IPS-18c (cell line): Measurements from ENCODE around the gene PGAP6.

Source experiments
- H3K4me3 ChIP-seq: 2 replicates; pipeline ENCODE4 v1.7.0; 2013; ENCODE audit warnings: low read depth, mild to moderate bottlenecking, low read length, moderate library complexity; ENCODE audit not compliant: insufficient read depth
- H3K9me3 ChIP-seq: one replicate; pipeline ENCODE4 v1.6.1; 2013; ENCODE audit warnings: mild to moderate bottlenecking, low read length, moderate library complexity; ENCODE audit not compliant: control insufficient read depth, insufficient read depth

Gene PGAP6

DNA sequence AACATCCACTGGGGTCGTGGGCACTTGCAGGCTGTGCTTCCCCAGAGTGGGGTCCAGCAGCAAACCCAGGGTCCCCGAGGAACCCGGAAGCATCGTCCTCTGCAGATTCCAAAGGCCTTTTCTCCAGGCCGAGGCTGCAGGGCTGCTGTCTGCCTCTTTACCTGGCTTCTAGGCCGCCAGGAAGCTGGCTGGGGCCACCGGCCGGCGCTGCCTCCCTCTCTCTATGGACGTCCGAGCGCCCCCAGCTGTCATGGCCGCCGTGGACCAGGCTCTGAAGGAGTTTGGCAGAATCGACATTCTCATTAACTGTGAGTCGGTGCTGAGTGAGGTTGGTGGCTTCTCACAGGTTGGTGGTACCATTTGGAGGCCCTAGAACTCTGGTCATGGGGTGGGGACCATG, 25.5 kb upstream of the PGAP6 start:
- Histone ChIP-seq H3K4me3 (no peak overlapping the region), H3K9me3 (no peaks in the 10 kb centered on the region)

- H3K9me3 ChIP-seq, result no peaks in the 10 kb centered on the region
- no peak overlapping the region for H3K4me3 ChIP-seq
These were observed 24.0 kb upstream of the PGAP6 start for GRCh38 chr16:405548-406506.

GRCh38 chr16:404971-405486, 23.3 kb upstream of the PGAP6 start:
- Histone ChIP-seq H3K9me3 (no peaks in the 10 kb centered on the region), H3K4me3 (no peak overlapping the region)

DNA sequence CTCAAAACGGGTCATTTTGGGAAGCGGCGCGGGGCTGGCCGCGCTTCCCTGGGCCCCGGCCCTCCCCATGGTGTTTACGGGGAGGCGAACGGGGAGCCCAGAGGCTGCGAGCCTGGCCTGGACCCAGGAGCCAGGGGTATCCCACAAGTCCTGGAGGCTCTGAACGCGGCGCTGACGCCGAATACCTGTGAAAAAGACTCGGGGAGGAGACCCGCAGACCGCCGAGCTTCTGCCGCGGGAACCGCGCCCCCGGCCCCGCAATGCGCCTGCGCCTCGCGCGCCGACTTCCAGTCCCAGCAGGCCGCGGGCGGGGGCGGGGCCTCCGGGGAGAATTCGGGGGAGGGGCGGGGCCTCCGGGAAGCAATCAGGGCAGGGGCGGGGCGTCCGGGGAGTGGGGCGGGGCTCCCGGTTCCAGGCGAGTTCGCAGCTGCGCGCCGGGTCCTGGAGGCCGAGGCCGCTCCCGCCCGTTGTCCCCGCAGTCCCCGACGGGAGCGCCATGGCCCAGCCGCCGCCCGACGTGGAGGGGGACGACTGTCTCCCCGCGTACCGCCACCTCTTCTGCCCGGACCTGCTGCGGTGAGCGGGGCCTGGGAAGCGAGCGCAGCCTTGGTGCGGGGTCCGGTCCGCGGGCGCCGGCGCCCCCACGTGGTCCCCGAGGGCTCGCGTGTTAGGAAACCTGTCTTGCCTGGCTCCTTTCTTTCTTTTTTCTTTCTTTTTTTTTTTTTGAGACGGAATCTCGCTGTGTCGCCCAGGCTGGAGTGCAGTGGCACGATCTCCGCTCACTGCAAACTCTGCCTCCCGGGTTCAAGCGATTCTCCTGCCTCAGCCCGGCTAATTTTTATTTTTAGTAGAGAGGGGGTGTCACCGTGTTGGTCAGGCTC, 19.9 kb upstream of the PGAP6 start, which contains the start of gene DECR2:
Gene DECR2 (plus strand): TSS at position 418 of the 881 bp plus-strand sequence. CDS start 79 bp downstream, at position 497.
- Histone ChIP-seq H3K9me3 (no peaks in the 10 kb centered on the region), H3K4me3 (peak within 1 kb of the TSS; percentile 85)

DNA sequence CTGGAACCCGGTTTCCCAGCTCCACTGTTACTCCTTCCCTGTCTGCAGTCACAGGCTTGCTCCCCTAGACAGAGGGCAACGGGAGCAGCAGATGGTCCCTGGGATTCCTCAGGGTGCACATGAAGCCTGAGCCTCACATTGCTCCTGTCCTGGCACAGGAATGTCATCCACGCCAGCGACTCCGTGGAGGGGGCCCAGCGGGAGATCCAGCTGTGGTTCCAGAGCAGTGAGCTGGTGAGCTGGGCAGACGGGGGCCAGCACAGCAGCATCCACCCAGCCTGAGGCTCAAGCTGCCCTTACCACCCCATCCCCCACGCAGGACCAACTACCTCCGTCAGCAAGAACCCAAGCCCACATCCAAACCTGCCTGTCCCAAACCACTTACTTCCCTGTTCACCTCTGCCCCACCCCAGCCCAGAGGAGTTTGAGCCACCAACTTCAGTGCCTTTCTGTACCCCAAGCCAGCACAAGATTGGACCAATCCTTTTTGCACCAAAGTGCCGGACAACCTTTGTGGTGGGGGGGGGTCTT, 18.3 kb upstream of the PGAP6 start:
- 0 out of 2 replicates have a peak overlapping the region, but pooled peaks have one; percentile 9 for H3K4me3 ChIP-seq
- no peaks in the 10 kb centered on the region for H3K9me3 ChIP-seq

- no peak overlapping the region for H3K4me3 ChIP-seq
- H3K9me3 ChIP-seq, result no peaks in the 10 kb centered on the region
These were observed 17.7 kb upstream of the PGAP6 start for GRCh38 chr16:399340-400019.

DNA sequence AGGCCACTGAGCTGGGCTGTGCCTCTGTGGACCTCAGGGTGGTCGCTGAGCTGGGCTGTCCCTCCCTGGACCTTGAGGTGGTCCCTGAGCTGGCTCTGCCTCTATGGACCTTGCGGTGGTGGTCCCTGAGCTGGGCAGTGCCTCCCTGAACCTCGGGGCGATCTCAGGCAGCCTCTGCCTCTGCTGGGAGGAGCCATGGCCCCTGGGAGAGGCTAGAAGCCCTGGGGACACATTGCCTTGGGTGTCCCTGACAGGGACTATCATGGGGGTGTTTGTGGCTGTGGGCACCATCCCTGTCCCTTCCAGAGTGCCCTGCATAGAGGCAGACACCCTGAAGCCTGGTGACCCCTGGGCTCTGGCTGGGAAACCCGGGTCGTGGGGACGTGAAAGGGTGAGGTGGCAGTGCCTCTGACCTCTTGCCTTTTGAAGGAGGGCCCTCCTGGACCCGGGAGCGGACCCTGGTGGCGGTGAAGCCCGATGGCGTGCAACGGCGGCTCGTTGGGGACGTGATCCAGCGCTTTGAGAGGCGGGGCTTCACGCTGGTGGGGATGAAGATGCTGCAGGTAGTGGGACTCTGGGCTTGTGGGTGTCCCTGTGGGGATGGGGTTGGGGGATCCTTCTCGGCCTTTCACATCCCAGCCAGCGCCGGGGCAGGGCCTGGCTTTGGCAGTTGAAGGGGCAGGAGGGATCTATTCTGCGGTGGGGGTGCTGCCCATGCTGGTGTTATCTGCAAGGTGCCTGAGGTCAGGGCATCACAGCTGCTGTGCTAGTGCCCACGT, 17.0 kb upstream of the PGAP6 start:
- Histone ChIP-seq H3K4me3 (no peak overlapping the region; the same call in 1 of the 2 replicates), H3K9me3 (no peaks in the 10 kb centered on the region)

- no peaks in the 10 kb centered on the region for H3K9me3 ChIP-seq
- H3K4me3 ChIP-seq, result peak overlapping the region; percentile 42
These were observed 16.1 kb upstream of the PGAP6 start for GRCh38 chr16:397736-398332.

DNA sequence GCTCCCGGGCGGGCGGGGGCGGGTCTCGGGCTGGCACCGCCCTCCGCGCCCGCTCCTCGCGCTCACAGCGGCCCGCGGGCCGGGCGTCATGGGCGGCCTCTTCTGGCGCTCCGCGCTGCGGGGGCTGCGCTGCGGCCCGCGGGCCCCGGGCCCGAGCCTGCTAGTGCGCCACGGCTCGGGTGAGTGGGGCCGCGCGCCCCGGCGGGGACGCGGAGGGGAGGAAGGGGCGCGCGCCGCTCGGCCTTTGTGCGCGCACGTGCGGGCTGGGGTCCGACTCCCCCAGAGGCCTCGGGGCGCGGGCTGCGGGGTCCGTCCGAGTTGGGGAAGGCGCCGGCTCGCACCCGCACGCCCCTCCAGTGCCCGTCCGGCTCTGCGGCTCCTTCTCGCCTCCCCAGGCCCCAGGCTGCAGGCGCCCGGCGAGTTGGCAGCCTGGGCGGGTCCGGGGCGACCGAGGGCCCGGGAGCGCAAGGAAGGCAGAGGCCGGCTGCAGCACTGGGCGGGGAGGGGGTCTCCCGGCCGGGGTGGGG, 15.4 kb upstream of the PGAP6 start, which contains the start of gene NME4:
Gene NME4 (plus strand): TSS at position 65 of the 527 bp plus-strand sequence. CDS start 24 bp downstream, at position 89.
- peaks cover 2% of the 10 kb centered on the region for H3K9me3 ChIP-seq
- H3K4me3 ChIP-seq, result peak within 1 kb of the TSS; percentile 71

GRCh38 chr16:396605-397004, 14.8 kb upstream of the PGAP6 start:
- H3K4me3 ChIP-seq, result peak overlapping the region; percentile 31; the same call in 1 of the 2 replicates
- H3K9me3 ChIP-seq, result peaks cover 4% of the 10 kb centered on the region

DNA sequence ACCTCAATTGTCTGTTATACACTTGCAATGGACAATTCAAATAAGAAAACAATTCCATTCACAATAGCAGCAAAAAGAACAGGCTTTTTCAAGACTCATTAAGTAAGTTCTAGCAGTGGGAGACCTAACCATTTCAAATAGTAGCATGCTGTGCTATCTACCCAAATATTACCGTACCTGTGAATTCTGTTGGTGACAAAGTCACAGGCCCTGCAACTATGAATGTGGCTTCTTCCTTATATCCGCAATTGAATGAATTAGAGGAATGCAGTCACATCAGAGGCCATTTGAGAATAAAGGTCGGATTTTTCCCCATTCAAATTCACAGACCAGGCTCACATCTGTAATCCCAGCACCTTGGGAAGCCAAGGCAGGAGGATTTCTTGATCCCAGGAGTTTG, 14.4 kb upstream of the PGAP6 start:
- Histone ChIP-seq H3K4me3 (peak overlapping the region; percentile 31; the same call in 1 of the 2 replicates), H3K9me3 (peaks cover 4% of the 10 kb centered on the region)

- H3K9me3 ChIP-seq, result peaks cover 6% of the 10 kb centered on the region
- H3K4me3 ChIP-seq, result no peak overlapping the region
These were observed 10.8 kb upstream of the PGAP6 start for GRCh38 chr16:392450-393030.

DNA sequence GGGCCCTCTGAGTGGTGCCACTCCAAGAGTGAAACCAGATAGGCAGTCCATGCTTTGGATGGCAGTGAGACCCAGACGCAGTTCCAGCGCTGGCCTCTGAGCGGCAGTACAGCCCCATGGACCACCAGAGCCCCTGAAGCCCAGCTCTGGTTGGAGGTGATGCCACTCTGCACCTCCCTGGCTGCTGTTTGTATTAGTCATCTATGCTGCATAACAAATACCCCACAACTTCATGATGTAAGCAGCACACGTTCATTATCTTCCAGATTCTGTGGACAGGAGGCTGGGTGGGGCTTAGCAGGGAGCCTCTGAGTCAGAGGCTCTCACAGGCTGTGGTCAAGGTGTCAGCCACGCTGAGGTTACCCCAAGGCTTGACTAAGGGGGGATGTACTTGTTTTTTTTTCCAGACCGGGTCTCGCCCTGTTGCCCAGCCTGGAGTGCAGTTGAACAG, 10.1 kb upstream of the PGAP6 start:
- Histone ChIP-seq H3K9me3 (peaks cover 6% of the 10 kb centered on the region), H3K4me3 (no peak overlapping the region)

DNA sequence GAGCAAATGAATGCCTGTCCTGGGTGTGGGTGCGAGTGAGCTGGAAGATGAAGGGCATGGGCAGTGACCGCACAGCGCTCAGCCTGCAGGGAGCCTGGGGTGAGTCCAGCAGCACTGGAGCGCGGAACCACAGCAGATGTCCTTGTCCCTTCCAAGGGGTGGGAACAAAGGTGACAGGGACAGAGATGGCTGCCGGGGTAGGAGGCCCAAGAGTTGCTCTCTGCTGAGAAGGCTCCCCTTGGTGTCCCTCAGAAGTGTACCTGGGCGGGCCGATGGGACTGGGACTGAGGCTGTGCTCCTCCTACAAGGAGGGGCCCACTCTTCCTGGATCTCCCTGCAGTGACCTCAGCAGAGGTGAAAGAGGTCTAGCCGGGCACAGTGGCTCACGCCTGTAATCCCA, 7.6 kb upstream of the PGAP6 start:
- peaks cover 6% of the 10 kb centered on the region for H3K9me3 ChIP-seq
- no peak overlapping the region for H3K4me3 ChIP-seq
